Activated CD8-positive, alpha-beta memory T cell treated with anti-CD3 and anti-CD28 coated beads for 48 hours (primary cell): ENCODE results near the gene ORAI3.

Experiments
- DNase-seq, 3 experiments: peaks; one replicate each; pipeline ENCODE4 v3.0.0-alpha.2; 2020; ENCODE audit warnings: low read depth in 2 of 3, low spot score in 2 of 3

The ORAI3 gene

DNA sequence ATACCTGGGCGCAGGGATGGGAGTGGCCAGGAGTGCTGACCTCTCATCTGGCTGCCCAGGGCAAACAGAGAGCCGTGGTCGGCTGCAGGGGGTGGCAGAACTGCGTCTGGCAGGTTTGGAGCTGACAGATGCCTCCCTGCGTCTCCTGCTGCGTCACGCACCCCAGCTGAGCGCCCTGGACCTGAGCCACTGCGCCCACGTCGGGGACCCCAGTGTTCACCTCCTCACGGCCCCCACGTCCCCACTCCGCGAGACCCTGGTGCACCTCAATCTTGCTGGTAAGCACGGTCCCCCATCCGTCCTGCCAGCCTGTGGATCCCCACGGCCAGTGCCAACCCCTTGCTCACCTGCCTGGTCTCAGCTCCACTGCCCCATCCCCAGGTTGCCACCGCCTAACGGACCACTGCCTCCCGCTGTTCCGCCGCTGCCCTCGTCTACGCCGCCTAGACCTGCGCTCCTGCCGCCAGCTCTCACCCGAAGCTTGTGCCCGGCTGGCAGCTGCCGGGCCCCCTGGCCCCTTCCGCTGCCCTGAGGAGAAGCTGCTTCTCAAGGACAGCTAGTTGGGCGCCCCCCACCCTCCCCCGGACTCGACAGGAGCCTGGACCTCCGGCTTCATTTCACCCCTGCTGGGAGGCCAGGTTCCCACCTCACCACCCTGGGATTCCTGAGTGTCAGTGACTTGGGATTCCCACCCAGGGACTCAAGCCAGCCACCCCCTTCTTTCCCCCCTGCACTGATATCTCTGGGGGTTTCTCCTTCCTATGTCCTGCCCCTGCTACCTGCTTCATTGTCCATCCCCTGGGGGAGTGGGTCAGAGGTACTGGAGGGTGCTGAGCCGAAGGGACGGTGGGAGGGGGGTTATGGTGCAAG is 2.0 kb upstream of the ORAI3 start:
- no peak for DNase-seq

DNA sequence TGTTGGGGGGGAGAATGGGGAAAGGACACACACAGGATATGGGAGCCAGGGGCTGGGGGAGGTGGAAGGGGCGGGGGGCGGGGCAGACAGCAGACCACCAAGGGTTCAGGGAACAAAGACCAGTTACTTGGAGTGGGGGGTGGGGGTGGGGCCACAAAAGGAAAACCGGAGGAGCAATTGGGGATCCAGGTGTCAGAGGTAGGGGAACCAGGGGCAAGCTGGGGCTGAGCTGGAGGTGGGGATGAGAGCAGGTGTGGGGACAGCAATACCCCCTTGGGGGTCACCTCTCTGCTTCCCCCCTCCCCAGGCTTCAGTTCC is 1.4 kb upstream of the ORAI3 start:
- no peak for DNase-seq

DNA sequence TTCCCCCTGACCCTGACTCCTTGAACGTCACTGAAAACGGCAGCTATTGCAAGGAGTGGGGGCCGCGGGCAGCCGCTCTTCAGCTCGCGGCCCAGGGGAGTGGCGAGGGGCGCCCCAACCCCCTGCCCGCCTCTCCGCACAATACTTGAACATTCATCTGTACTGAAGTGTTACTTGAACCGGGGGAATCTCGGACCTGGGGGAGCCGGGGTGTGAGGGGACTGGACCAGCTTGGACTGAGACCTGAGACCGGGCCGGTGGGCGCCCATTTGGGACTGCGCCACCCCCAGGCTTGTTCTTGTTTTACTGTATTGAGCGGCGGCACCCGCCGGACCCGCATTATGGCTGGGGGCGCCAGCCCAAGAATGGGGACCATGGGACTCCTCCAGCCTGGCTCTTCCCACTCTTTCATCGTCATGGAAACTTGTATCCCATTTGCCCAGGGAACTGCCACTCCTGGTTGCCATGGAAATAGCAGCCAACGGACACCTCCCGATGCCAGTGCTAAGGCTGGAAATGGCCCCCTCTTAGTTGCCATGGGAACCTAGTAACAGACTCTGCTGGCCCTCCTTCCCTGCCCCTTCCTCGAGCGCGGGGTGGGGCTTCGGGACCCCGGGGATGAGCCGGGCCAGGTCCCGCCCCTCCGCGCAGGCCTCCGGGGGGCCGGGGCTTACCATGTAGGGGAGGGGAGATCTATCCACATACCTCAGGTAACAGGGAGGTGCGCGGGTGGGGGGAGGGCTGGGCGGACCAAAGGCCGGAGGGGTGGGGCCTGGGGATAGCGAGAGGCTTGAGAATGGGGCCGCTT is 805 bp upstream of the ORAI3 start:
- DNase-seq, result no peak

DNA sequence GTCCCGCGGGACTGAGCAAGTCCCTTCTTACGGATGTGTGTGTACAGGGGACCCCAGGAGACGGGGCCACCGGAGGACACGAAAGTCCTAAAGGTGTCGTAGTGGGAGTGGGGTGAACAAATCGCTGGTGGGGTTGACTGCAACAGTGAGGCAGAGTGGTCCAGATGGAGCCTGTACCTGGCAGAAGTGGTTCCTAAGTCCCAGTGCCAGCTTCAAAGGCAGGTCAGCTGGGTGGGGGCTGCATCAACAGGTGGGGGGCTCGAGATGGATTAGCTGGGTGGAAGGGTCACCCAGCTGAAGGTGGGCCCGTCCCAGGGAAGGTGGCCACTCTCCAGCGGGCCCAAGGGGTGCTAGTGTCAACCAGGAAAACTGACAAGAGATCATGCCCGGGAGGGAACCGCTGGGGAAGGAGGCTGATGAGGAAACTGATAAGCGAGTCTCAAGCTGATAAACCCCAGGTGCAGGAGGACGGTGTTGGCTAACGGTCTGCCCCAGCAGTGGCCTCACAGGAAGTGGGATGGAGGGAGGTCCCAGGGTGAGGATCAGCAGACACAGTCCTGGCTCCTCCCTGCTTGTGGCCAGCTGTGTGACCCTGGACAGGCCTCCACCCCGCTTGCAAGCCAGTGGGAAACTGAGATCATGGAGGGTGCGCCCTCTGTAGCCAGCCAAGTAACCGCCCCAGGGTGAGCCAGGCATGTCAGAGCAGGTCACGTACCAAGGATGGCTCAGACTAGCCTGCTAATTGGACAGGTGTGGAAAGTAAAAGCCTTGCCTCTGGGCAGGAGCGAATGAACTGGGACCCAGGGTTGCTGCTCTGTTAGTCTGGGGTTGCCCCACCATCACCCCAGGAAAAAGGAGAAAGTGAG is 1.0 kb downstream of the ORAI3 start:
- no peak for DNase-seq

DNA sequence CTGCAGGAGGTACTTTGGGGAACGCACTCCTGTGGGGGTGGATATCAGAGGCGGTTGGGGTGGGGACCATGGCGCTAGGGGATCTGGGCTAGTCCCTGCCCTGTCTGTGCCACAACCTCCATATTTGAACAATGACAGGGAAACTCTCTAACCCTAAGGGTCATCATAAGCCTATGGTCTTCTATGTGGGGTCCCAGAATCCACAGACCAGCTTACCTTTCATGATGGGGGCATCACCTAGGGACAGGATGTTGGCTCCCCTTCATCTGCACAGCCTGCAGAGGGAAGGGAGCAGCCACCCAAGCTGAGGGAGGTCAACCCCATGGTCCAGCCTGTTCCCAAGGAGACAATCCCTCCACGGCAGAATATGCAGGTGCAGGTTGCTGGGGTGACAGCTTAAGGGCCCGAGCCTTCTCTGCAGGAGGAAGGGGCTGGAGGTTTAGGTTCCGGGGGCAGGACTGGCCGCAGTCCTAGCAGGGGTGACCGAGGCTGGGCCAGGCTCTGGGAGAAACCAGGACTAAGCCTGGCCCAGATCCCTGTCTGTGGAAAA is 1.7 kb downstream of the ORAI3 start:
- DNase-seq, result no peak

DNA sequence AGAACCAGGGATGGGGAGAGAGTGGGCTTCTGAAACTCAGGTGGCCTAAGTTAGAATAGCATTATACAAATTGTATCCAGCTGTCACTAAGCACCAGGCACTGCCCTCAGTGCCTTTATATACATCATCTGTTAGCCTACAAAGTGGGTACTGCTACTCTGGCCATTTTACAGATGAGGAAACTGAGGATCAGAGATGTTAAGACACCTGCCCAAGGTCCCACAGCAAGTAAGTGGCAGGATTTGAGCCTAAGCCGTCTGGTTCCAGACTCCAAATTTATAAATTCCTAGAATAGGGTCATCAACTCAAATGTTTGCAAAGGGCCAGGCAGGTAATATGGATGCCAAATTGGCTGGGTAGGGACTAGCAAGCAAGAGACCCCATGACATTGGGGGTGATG is 2.3 kb downstream of the ORAI3 start:
- DNase-seq, result no peak

DNA sequence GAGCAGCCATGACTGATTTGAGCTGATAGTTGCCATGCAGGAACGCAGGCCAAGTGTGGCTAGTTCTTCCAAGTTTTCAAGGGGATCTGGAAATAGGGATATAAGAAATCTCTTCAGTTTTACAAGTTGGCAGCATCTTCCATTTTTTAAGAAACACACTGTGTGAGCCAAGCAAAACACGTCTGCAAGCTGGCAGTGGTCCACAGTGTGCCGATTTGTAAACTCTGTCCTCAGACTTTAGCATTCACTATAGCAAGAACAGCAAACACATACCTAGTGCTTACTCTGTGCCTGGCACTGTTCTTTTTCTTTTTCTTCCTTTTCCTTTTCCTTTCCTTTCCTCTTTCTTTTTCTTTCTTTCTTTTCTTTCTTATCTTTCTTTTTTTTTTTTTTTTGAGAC is 2.9 kb downstream of the ORAI3 start:
- DNase-seq, result no peak

DNA sequence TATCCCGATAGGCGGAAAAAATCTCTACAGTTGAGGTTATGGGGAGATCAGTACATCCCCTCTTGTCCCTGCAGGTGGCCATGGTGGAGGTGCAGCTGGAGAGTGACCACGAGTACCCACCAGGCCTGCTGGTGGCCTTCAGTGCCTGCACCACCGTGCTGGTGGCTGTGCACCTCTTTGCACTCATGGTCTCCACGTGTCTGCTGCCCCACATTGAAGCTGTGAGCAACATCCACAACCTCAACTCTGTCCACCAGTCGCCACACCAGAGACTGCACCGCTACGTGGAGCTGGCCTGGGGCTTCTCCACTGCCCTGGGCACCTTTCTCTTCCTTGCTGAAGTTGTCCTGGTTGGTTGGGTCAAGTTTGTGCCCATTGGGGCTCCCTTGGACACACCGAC is 4.2 kb downstream of the ORAI3 start:
- DNase-seq, result no peak

DNA sequence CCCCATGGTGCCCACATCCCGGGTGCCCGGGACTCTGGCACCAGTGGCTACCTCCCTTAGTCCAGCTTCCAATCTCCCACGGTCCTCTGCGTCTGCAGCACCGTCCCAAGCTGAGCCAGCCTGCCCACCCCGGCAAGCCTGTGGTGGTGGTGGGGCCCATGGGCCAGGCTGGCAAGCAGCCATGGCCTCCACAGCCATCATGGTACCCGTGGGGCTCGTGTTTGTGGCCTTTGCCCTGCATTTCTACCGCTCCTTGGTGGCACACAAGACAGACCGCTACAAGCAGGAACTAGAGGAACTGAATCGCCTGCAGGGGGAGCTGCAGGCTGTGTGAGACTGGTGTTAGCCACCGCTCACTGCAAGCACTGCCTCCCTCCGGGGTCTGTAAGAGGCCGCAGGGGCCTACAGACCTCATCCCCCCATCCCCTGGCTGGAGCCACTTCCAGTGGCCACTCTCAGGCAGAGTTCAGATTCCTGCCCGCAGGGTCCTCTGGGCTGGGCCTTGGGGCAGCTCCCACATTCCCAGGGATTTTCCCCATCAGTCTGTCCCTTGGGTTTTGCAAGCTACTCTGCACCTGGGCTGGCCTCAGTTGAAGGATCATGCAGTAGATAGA is 4.8 kb downstream of the ORAI3 start:
- peak in 2 of 3 experiments; percentile 37 to 38 for DNase-seq

DNA sequence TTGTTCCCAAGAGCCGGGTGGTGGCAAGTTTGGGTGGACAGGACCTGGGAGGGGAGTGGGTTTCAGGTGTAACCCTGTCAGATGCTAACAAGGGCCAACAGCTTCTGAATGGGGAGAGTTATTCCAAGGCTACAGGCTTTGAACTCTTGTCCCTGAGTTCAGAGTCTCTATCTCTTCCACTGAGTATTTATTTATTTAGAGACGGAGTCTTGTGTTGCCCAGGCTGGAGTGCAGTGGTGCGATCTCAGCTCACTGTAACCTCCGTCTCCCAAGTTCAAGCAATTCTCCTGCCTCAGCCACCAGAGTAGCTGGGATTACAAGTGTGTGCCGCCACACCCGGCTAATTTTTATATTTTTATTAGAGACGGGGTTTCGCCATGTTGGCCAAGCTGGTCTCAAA is 6.1 kb downstream of the ORAI3 start:
- no peak for DNase-seq

DNA sequence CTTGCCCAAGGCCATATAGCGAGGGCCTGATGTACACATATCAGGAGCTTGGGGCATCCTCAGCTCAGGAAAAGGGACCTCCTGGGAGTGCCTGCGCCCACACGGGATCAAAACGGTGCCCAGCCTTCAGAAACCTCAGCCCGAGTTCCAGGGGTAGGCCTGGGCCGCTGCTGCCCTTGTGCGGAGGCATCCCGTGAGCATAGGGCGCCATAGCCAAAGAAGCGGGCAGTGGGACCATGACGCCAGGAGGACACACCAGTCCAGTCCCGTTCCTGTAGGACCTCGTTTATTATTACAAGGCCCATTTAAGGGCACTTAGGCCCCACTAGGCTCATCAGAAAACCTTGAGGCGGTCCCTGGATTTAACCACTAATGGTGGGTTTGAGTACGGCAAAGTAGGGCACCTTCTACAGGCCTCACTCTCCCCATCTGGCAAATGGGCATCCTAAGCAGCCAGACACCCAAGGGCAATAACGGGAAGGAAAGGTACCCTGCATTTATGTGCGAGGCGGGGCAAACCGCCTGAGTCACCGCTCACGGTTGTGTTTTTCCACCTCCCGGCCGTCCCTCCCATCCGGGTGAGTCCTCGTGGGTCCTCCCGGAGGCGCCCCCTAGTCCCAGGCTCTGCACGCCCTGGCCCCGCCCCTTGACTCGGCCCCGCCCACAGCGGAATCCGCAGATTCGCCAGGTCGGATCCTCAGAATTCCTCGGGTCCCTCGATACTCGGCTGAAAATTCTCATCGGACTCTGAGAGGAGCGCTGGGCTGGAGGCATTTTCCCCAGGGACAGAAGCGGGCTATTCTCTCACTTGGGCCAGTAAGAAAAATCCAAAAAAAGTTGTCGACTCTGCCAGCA is 8.0 kb downstream of the ORAI3 start:
- peak; percentile 80 to 93 (median 86) for DNase-seq

DNA sequence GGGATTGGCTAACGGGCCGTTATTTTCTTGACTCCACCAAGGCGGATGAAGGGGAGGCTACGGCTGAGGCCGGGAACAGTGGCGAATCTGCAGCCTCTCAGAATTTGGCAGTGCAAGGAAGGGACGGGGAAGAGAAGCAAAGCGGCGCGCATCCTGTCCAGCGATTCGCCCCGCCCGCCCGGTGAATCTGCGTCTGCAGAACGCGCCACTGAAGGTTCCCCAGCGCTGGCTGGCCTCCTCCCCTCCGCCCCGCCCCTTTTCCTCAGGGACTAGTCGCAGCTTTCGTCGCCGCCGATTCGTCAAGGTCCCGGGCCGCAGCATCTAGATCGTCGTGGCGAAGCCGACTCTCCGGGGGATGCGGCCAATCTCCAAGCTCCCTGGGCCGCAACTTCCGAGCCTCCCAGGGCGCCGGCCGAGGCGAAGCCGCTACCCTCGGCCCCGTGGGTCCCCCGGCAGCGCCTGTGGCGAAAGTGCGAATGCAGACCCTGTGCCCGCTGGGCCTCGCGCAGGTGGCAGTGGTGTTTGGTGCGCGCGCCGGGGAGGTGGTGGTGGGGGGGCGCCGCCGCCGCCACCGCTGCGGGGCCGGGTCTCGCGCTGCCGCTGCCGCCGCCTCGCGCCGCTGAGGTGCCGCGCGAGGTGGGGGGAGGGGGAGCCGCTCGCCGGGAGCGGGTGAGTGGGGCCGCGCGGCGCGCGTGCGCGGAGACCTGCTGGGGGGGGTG is 8.7 kb downstream of the ORAI3 start, which contains the start of gene SETD1A:
Gene SETD1A, plus strand, starts transcription at position 299 of the 719 bp plus-strand sequence. CDS start 978 bp downstream, outside the sequence.
- DNase-seq, result peak; percentile 89 to 97 (median 95)

DNA sequence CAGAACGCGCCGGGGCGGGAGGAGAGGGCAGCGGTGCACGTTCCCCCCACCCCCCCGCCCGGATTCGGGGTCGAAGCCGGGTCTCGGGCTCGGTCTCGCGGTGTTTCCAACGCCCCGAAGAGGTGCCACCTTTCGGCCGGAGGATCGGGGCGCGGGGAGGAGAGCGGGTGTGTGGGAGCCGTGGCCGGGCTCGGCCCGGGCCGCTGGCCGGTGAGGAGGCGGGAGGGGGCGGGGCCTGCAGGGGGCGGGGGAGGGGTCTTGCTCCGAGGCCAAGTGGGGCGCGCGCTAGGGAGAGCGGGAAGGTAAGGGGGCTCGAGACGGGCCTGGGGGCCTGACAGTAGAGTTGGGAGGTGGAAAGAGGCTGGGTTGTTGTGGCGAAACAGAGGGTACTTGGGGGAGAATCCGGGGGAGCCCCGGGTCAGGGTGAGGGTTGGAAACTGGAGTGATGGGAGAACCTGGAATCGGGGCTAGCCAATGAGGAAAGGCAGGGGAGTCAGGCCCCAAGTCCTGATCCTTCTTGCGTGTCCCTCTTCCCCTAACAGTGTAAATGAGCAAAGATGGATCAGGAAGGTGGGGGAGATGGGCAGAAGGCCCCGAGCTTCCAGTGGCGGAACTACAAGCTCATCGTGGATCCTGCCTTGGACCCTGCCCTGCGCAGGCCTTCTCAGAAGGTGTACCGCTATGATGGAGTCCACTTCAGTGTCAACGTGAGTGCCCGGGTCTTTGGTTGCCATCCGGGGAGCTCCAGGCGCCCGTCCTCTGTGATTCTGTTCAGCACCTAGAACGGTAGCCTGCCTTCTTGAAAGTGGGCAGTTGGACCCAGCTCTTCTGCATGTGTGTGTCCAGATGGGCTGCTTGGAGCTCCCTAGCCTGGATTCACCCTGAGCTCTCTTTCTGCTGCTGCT is 9.6 kb downstream of the ORAI3 start:
- no peak for DNase-seq

DNA sequence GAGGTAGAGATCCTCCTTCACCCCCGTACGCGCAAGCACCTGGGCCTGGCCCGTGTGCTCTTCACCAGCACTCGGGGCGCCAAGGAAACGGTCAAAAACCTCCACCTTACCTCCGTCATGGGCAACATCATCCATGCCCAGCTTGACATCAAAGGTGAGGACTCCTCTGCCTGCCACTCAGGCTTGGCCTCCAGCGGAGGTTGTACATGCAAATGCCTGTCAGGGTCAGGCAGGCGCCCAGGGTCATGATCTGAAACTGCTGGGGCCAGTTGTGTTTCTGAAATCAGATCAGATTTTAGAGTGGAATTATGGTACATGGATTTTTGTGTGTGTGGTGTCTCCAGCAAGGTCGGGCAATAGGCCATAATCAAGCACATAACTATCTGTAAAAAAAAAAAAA is 12.5 kb downstream of the ORAI3 start:
- DNase-seq, result no peak

DNA sequence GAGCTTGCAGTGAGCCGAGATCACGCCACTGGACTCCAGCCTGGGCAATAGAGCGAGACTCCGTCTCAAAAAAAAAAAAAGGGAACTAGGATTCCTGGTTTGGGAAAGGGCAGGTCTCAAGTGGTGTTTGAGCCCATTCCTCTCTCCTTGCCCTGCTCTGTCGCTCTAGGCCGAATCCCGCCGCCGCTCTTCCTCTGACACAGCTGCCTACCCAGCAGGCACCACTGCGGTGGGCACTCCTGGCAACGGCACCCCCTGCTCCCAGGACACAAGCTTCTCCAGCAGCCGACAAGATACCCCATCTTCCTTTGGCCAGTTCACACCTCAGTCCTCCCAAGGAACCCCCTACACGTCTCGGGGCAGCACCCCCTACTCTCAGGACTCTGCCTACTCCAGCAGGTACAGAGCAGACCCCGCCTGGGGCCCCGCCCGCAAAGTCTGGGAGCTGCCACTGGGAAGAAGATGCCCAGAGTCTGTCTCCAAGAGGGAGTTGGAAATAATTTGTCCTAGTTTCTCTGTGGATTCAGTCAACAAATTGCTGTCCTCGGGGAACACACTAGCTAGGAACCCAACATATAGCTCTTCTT is 15.2 kb downstream of the ORAI3 start:
- no peak for DNase-seq

DNA sequence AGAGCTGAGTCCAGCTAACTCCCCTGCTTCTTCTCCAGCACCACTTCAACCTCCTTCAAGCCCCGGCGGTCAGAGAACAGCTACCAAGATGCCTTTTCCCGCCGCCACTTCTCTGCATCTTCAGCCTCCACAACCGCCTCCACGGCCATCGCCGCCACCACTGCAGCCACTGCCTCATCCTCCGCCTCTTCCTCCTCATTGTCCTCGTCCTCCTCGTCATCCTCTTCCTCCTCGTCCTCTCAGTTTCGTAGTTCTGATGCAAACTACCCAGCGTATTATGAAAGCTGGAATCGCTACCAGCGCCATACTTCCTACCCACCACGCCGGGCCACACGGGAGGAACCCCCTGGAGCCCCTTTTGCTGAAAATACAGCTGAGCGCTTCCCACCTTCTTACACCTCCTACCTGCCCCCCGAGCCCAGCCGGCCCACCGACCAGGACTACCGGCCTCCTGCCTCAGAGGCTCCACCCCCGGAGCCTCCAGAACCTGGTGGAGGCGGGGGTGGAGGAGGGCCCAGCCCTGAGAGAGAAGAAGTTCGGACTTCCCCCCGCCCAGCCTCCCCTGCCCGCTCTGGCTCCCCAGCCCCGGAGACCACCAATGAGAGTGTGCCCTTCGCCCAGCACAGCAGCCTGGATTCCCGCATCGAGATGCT is 15.8 kb downstream of the ORAI3 start:
- DNase-seq, result no peak

DNA sequence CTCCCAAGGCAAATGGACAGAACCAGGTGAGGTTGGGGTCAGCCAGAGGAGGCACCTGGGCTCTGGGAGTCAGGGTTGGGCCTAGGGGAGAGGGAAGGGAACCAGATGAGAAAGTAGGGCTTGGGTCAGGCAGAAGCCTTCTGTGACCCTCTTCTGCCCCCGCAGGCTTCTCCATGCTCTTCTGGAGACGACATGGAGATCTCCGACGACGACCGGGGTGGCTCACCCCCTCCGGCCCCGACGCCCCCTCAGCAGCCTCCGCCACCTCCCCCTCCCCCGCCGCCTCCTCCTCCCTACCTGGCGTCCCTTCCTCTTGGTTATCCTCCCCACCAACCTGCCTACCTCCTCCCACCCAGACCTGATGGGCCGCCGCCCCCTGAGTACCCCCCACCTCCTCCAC is 16.6 kb downstream of the ORAI3 start:
- no peak for DNase-seq
